Astrocyte (in vitro differentiated cells and primary cell): Measurements from ENCODE around the gene RETREG2.

Experiments used
- CTCF ChIP-seq: IDR thresholded peaks from 2 replicates; pipeline ENCODE4 v1.5.1; 2011; ENCODE audit warnings: low read depth, mild to moderate bottlenecking, inconsistent platforms, low read length, moderate library complexity; ENCODE audit not compliant: insufficient read depth
- EZH2 ChIP-seq: IDR thresholded peaks from 2 replicates; pipeline ENCODE4 v1.6.1; 2012; ENCODE audit warnings: mild to moderate bottlenecking, low read length, inconsistent platforms; ENCODE audit not compliant: insufficient read depth

GRCh38 chr2:219129589-219129988 lies 48.5 kb upstream of the RETREG2 start:
- TF ChIP-seq CTCF (no peak), EZH2 (no peak)
